Measurements from ENCODE around the gene CELF4. TPM values are rescaled to one million over a fixed set of nuclear protein-coding genes. Genes with fewer than 3 reads are reported as not detected.

CELF4 gene
- total and polyA plus RNA-seq, 2 of the 4 experiments (the other 2 are of a cell fraction): not detected

GRCh38 chr18:37389041-37389440 is 176.6 kb downstream of the CELF4 start:
- ChIA-PET CTCF (no interaction called here), POLR2A (ENCODE audit: unreplicated experiment) (no interaction called here)
- Histone ChIP-seq H3K9ac (ENCODE audit: low read depth, low read length) (no peak overlapping the region), H3K27me3 (ENCODE audit: control insufficient read depth, insufficient read depth, low read length) (peaks cover 12% of the 10 kb centered on the region), H4K8ac (ENCODE audit: low read depth in 2 of 2, low read length in 2 of 2) (no peak overlapping the region), H3K4me3 (ENCODE audit: insufficient read depth, low read depth, low read length) (no peak overlapping the region), H2BK15ac (ENCODE audit: low read depth, low read length) (no peak overlapping the region), H3K18ac (ENCODE audit: low read depth, low read length) (no peak overlapping the region), H2AK5ac (ENCODE audit: low read depth, low read length) (no peak overlapping the region), H4K5ac (ENCODE audit: low read depth, low read length) (no peak overlapping the region), H4K20me1 (ENCODE audit: insufficient read depth, low read length) (no peaks in the 10 kb centered on the region), H2BK5ac (ENCODE audit: low read depth, low read length, poor library complexity, severe bottlenecking) (no peak overlapping the region), H2BK120ac (ENCODE audit: low read depth, low read length) (no peak overlapping the region), H4K91ac (ENCODE audit: insufficient read depth, low read depth, low read length) (no peak overlapping the region), H3K4me1 (ENCODE audit: control insufficient read depth, insufficient read depth, low read length) (no peaks in the 10 kb centered on the region; the same call in 1 of the 2 replicates), H2AFZ (replicated peaks; ENCODE audit: low read length, poor library complexity) (no peak overlapping the region), H3K36me3 (ENCODE audit: control insufficient read depth, insufficient read depth, low read length) (no peaks in the 10 kb centered on the region), H3K79me1 (ENCODE audit: low read depth in 1 of 2, low read length in 2 of 2) (no peaks in the 10 kb centered on the region), H3K56ac (ENCODE audit: extremely low read depth, insufficient read depth, low read length) (no peak overlapping the region), H2BK20ac (ENCODE audit: low read depth, low read length) (no peak overlapping the region), H3K27ac (ENCODE audit: insufficient read depth, low read length) (no peak overlapping the region), H3K14ac (replicated peaks; ENCODE audit: low read depth, low read length) (no peak overlapping the region), H3K9me1 (ENCODE audit: insufficient read depth, low read length) (no peaks in the 10 kb centered on the region), H3K4me2 (ENCODE audit: low read depth, low read length) (no peak overlapping the region), H3K9me3 (ENCODE audit: control insufficient read depth, insufficient read depth, low read length) (peaks cover 9% of the 10 kb centered on the region; the same call in 1 of the 2 replicates), H3K23ac (ENCODE audit: low read depth, low read length) (no peak overlapping the region), H2AK9ac (replicated peaks; ENCODE audit: low read depth, low read length, poor library complexity) (no peak overlapping the region), H3K4ac (ENCODE audit: low read depth, low read length) (no peak overlapping the region)
- WGBS, 2 experiments (ENCODE audit: extremely low coverage in 2 of 2, insufficient read length in 1 of 2): no CpG with 5 or more reads among the region's 5 CpGs
- TF ChIP-seq POLR2A (IDR thresholded peaks at IDR 0.05; ENCODE audit: low read depth, low read length): no peak
- no peak for TF ChIP-seq MAFK (IDR thresholded peaks at IDR 0.05; ENCODE audit: low read depth, low read length)
- no peak for TF ChIP-seq FOS (IDR thresholded peaks at IDR 0.05; ENCODE audit: low read depth, low read length)
- TF ChIP-seq RAD21 (IDR thresholded peaks at IDR 0.05; ENCODE audit: low read length): no peak
- no peak for TF ChIP-seq BHLHE40 (IDR thresholded peaks at IDR 0.05; ENCODE audit: low read depth, low read length)
- TF ChIP-seq RCOR1 (IDR thresholded peaks at IDR 0.05; ENCODE audit: insufficient replicate concordance, low read length): no peak
- no peak for TF ChIP-seq RFX5 (IDR thresholded peaks at IDR 0.05; ENCODE audit: low read depth, low read length)
- TF ChIP-seq SMC3 (IDR thresholded peaks at IDR 0.05; ENCODE audit: low read depth, low read length): no peak
- no peak for TF ChIP-seq CHD1 (IDR thresholded peaks at IDR 0.05; ENCODE audit: low read depth, low read length)
- no peak for TF ChIP-seq MXI1 (IDR thresholded peaks at IDR 0.05; ENCODE audit: borderline replicate concordance, low read depth, low read length)
- TF ChIP-seq CTCF (conservative IDR thresholded peaks at IDR 0.05; ENCODE audit: low read depth, low read length): no peak
- TF ChIP-seq CEBPB (IDR thresholded peaks at IDR 0.05; ENCODE audit: low read depth, low read length): no peak
- TF ChIP-seq, protein P1, sequence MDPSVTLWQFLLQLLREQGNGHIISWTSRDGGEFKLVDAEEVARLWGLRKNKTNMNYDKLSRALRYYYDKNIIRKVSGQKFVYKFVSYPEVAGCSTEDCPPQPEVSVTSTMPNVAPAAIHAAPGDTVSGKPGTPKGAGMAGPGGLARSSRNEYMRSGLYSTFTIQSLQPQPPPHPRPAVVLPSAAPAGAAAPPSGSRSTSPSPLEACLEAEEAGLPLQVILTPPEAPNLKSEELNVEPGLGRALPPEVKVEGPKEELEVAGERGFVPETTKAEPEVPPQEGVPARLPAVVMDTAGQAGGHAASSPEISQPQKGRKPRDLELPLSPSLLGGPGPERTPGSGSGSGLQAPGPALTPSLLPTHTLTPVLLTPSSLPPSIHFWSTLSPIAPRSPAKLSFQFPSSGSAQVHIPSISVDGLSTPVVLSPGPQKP (IDR thresholded peaks at IDR 0.05; ENCODE audit: borderline replicate concordance, low read depth, low read length): no peak
- TF ChIP-seq, protein P2, sequence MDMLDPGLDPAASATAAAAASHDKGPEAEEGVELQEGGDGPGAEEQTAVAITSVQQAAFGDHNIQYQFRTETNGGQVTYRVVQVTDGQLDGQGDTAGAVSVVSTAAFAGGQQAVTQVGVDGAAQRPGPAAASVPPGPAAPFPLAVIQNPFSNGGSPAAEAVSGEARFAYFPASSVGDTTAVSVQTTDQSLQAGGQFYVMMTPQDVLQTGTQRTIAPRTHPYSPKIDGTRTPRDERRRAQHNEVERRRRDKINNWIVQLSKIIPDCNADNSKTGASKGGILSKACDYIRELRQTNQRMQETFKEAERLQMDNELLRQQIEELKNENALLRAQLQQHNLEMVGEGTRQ (IDR thresholded peaks at IDR 0.05; ENCODE audit: low read depth, low read length): no peak
- TF ChIP-seq MAZ (IDR thresholded peaks at IDR 0.05; ENCODE audit: borderline replicate concordance, low read depth, low read length): no peak
- TF ChIP-seq NFE2L2 (IDR thresholded peaks at IDR 0.05; ENCODE audit: low read depth, low read length): no peak
- dilution Hi-C loops (cut with HindIII; ENCODE audit: low sequenced_read_pairs, unreplicated experiment): no loop called here
- intact Hi-C loops (cut with micrococcal nuclease): no loop called here
- no TSS peak for BruUV-seq (replicated peaks)
- no peak for ATAC-seq (ENCODE audit: low read depth)
- in situ Hi-C loops (cut with MboI; ENCODE audit: low sequenced_read_pairs): loop anchor here (5.0 to 10.0 kb wide), 2 partner anchors 86 to 148 kb away; no protein-coding TSS in a partner anchor
- no peak for DNase-seq
